ENCODE data around the gene KAT2B.
A peak's percentile ranks its signal among the peaks of the same experiment; 100 is the strongest.

The KAT2B gene

DNA sequence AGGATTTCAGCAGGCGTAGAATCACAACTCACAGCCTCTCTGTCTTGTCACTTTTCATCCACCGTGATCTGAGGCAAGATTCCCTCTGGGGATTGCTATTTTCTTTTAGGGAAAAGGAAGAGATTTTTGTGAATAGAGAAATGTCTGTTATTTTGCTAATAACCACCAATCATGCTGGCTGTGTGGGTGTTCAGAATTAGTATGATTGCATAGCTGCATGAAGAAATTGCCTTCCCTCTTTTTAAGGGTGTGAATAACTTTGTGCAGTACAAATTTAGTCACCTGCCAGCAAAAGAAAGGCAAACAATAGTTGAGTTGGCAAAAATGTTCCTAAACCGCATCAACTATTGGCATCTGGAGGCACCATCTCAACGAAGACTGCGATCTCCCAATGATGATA is 60.8 kb downstream of the KAT2B start:
- no peak for DNase-seq

GRCh38 chr3:20103731-20104130 is 63.5 kb downstream of the KAT2B start:
- no peak for DNase-seq

DNA sequence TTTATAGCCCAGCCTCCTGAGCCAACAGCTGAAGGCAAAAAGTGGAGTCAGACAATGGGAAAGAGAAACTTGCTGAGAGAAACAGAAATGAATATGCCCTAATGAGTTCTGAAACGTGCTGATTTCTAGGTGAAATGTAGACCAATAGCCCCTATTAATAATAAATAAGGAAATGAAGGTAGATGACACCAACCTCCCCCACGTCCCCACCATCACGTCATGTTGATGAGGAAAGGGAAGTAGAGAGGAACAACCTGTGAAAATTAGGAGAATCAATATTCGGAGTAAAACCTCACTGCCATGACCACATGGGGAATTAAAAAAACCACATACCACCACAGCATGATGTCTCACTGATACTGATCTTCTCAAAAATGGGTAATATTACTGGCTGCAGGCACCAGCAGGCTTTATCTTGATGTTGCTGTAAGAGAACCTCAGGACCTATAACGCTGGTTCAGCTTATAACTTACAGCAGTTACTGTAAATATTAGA is 64.0 kb downstream of the KAT2B start:
- DNase-seq, result peak; percentile 51 to 56

GRCh38 chr3:20105513-20106280 is 65.5 kb downstream of the KAT2B start:
- DNase-seq, result no peak

GRCh38 chr3:20107722-20108121 is 67.5 kb downstream of the KAT2B start:
- DNase-seq, result no peak

GRCh38 chr3:20108869-20109268 is 68.6 kb downstream of the KAT2B start:
- DNase-seq, result no peak

DNA sequence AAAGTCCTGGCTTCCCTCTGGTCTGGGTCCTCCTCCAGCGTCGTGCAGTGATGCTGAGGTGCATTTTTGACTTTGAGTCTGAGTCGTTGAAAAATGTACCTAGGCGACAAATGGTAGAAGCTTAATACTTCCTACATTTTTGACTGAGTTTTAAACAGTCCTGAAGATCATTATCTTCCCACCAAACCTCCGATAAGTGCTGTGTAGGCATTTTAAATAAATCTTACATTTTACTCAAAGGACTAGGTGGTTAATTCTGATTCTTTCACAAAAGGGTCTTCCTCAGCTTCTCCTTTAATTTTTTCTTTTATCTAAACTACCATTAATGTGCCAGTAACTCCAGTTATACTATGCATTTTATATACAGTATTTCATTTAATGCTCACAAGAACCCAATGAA is 70.6 kb downstream of the KAT2B start:
- DNase-seq, result no peak

DNA sequence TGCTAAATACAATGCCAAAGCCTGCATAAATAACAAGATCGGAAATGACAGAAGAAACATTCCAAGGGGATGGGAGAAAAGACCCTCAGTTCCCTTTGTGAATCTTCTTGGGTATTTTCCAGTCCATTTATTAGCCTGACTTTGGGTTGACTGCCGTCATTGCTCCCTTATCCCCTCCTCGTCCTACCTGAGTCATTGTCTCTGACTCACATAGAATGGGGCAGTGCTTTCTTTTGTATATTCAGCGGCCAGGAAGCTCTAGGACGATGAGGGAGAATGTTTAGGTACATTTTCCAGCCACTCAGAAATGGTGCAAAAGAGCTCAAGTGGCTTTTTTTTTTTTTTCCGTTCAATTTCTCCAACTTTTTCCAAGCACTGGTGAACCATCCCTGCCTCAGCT is 71.6 kb downstream of the KAT2B start:
- DNase-seq, result no peak

DNA sequence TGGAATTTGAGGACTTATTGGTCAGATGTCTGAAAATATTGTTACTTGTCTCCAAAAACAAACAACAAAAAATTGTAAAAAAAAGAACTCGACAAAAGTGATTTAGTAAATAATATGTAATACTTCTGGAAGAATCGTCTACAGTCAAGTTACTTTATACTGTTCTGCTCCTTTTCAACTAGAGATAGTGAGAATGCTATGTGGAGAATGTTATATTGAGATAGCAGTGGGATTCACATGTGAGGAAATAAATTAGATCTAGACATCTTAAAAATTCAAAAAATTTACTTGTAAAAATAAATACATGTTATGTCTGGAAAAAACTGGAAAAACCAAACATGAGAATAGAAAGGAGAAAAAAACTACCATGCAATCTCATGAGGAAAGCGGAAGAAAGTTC is 80.8 kb downstream of the KAT2B start:
- DNase-seq, result no peak

DNA sequence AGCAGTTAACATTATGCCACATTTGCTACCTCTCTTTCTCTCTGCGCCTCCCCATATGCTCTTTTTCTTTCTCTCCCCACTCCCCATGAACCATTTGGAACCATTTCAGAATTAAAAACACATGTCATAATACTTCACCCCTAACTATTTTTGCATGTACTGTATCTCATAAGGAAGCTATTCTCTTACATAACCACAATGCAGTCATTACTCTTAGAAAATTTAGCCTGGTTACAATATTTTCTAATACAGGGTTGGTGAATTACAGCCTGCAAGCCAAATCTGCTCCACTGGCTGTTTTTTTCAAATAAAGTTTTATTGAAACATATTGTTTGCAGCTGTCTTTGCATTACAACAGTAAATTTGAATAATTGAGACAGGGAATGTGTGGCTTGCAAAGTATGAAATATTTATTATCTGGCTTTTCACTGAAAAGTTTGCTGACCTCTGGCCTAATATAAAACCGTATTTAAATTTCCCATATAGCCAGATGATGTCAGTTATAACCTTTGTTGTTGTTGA is 82.9 kb downstream of the KAT2B start:
- no peak for DNase-seq

- no peak for DNase-seq
These were observed 85.0 kb downstream of the KAT2B start for GRCh38 chr3:20125289-20125688.

DNA sequence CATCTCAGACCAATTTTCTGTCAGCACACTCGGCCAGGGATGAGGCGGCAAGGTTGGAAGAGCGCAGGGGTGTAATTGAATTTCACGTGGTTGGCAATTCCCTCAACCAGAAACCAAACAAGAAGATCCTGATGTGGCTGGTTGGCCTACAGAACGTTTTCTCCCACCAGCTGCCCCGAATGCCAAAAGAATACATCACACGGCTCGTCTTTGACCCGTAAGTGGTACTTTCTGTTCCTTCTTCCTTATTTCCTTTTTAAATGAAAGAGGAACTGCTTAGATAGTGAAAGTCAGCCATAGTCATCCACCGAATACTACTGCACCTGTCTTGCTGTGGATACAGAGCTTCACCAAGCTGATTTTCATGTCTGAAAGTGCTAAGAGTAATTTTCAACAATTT is 85.7 kb downstream of the KAT2B start:
- DNase-seq, result no peak

- DNase-seq, result no peak
These were observed 88.1 kb downstream of the KAT2B start for GRCh38 chr3:20128358-20128757.

DNA sequence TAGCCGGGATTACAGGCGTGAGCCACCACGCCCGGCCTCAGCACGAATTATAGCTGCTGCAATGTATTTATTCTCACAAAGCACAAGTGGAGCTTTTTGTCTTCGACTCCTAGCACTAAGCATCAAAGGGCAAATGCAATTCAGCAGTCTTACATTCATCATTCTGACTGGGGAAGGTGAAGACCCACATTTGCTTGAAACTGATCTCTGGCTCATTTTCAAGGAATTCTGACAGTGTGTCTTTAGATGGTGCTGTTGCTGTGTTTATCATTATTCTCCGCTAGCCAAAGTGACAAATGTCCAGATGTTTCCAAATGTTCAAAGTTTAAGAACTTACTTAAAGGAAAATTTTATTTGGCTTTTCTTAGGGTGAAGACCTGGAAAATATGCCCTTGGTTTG is 89.9 kb downstream of the KAT2B start:
- DNase-seq, result no peak

DNA sequence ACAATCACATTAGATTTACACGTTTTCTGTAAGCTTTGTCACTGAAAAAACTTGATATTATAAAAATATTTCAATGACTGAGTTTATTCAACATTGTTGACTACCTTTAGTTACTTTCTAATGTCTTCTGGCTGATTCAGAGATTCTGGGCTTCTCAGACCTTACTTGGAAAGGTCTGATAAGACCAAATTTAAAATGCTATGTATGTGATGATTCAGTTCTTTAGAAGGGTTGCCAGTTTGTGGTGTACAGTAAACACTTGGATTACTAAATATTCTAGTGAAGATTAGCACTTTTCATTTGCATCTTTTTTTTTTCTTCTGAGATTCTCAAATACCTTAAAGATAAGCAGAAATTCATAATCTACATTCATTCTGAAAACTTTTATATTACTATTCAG is 96.0 kb downstream of the KAT2B start:
- no peak for DNase-seq

DNA sequence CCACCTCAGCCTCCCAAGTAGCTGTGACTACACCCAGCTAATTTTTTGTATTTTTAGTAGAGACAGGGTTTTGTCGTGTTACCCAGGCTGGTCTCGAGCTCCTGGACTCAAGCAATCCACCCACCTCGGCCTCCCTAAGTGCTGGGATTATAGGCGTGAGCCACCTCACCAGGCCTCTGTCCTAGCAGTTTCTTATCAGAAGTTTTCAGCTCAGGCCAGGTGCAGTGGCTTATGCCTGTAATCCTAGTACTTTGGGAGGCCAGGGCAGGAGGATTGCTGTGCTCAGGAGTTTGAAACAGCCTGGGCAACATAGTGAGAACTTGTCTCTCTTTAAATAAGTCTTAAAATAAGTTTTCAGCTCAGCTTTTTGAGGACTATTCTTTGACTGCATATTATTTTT is 97.4 kb downstream of the KAT2B start:
- no peak for DNase-seq

DNA sequence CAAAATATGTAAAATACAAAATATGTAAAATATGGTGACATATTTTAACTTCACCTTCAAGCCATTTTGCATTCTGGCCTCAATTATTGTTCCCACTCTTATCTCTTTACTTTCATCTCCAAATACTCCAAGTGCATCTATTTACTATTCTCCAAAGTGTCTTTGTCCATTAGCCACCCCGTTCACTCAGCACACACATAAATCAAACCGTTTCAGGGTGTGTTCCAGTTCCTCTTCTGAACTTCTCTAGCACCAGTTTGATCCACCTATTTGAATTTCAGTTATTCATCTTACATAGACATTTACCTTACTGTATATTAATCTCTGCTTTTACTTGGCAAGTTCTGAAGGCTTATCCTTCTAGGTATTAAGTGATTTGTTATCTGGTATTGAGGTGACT is 100.6 kb downstream of the KAT2B start:
- DNase-seq, result no peak

DNA sequence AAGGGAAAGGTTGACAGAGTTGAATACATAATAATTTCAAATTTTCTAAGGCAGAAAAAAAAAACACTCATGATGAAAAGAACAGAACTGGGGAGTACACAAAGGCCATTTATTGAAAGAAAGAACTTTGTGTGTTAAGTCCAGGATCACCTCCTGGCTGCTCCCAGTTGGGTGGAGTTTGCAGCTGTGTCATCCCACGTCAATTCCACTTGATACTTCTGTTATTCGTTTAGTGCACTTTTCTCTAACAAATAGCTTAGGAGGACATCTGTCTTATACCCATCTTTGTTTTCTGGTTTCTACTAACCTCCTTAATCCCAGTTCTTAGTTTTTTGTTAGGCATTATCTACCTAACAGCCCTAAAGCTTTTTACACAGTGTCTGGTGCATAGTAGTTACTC is 101.1 kb downstream of the KAT2B start:
- DNase-seq, result no peak

- DNase-seq, result no peak
These were observed 101.6 kb downstream of the KAT2B start for GRCh38 chr3:20141851-20142250.

DNA sequence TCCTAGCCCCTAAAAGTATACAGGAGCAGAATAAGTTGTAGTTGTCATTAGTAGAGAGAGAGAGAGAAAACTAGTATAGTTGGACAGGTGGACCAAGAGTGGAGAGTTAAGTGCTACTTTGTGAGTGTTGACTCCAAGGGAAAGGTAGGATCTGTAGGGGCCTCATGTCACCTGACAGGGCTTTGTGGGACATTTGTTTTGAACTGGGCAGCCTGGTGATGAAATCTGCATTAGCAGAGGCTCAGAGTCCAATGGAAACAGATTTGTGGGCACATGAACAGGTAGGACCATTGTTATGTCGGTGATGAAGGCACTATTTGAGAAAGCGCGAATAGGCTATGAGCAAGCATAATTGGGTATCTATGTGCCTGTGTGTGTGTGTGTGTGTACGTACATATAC is 102.3 kb downstream of the KAT2B start:
- no peak for DNase-seq

- DNase-seq, result no peak
These were observed 103.3 kb downstream of the KAT2B start for GRCh38 chr3:20143519-20143918.

DNA sequence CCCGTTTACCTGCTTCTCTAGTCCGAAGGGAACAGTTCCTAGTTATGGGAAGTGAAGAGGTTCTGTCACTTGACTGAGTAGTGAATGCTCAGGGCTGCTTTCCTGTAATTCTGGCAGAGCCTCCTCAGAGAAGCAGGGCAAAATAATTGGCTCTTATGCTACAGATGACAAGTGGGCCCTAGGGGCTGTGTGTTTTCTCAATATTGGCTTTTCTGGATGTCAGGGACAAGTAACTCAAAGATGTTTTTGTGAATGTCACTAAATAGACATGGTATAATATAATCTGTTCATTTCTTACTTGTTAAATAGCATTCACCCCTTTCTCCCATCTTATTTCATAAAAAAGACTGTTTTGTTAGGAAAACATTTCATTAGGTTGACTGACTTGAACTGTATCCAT is 105.6 kb downstream of the KAT2B start:
- no peak for DNase-seq

- no peak for DNase-seq
These were observed 106.1 kb downstream of the KAT2B start for GRCh38 chr3:20146301-20146700.

DNA sequence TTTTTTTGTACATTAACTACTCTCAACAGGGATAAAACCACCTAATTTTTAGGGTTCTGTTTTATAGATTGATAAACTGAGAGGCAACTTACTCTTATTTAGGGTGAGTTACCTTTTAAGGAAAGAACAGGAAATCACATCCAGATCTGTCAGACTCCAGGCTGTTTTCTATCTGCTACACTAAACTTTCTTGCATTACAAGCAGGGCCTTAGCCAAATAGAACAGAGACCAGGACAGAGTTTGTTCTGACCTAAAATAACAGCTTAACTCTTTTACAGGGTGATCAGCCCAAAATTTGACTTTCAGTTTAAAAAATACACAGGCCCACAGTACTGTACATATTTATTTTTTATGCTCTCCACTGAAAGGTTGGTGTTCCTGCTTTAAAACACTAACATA is 107.1 kb downstream of the KAT2B start:
- no peak for DNase-seq

DNA sequence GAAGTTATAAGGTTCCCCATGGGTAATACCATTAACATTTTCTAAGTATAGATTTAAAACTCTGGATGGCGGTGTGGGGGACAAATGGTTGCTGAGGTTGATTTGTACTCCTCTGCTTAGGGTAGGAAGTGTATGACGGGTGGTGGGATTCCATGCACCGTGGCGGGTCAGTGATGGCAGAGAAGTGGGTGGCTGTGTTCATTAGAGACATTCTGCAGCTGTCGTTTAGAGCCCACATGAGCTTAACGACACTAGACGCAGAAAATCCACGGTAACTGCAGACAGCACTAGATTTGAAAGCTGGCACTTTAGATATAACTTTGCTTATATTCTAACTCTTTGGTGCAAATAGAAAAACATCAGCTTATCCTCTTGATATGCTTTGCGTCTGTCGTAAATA is 108.2 kb downstream of the KAT2B start:
- DNase-seq, result no peak

Measured in activated CD4-positive, alpha-beta T cell treated with anti-CD3 and anti-CD28 coated beads for 4 hours (primary cell).